Eye (tissue), 1 donor: ENCODE data around the gene MYBBP1A.
A peak's percentile ranks its signal among the peaks of the same experiment; 100 is the strongest.
"Not testable (repeated sequence)": the region's sequence is repeated elsewhere in the genome, so short reads cannot be mapped to it uniquely, and the experiment has no call there.

Experiments used
- DNase-seq: peaks from one replicate; pipeline ENCODE4 v3.0.0-alpha.2; 2015

The MYBBP1A gene

GRCh38 chr17:4554997-4555799 is at the start of gene MYBBP1A:
Gene MYBBP1A, minus strand, starts transcription at chr17:4555384. Its CDS starts 60 bp downstream, at chr17:4555324.
- DNase-seq: peak; percentile 99

- not testable (repeated sequence) for DNase-seq
These were observed 49.6 kb upstream of the MYBBP1A start for GRCh38 chr17:4604736-4605135.

- peak; percentile 82 for DNase-seq
These were observed 49.0 kb upstream of the MYBBP1A start for GRCh38 chr17:4604111-4604644.

- DNase-seq: no peak
These were observed 46.9 kb upstream of the MYBBP1A start for GRCh38 chr17:4602041-4602440.

GRCh38 chr17:4601326-4601725 is 46.1 kb upstream of the MYBBP1A start:
- DNase-seq: no peak

- peak; percentile 57 for DNase-seq
These were observed 45.4 kb upstream of the MYBBP1A start for GRCh38 chr17:4600563-4600962.

GRCh38 chr17:4599505-4600281 is 44.5 kb upstream of the MYBBP1A start:
- DNase-seq: peak; percentile 81

- peak; percentile 78 for DNase-seq
These were observed 43.8 kb upstream of the MYBBP1A start for GRCh38 chr17:4598776-4599504.

GRCh38 chr17:4597975-4598374 is 42.8 kb upstream of the MYBBP1A start:
- no peak for DNase-seq

- DNase-seq: no peak
These were observed 41.6 kb upstream of the MYBBP1A start for GRCh38 chr17:4596636-4597380.

- not testable (repeated sequence) for DNase-seq
These were observed 40.6 kb upstream of the MYBBP1A start for GRCh38 chr17:4595685-4596342.

GRCh38 chr17:4594931-4595684 is 39.9 kb upstream of the MYBBP1A start:
- DNase-seq: peak; percentile 75

- DNase-seq: no peak
These were observed 39.2 kb upstream of the MYBBP1A start for GRCh38 chr17:4594406-4594805.

- DNase-seq: no peak
These were observed 37.8 kb upstream of the MYBBP1A start for GRCh38 chr17:4593021-4593421.

- no peak for DNase-seq
These were observed 37.2 kb upstream of the MYBBP1A start for GRCh38 chr17:4592240-4593005.

GRCh38 chr17:4591529-4591928 is 36.3 kb upstream of the MYBBP1A start:
- no peak for DNase-seq

GRCh38 chr17:4590981-4591453 is 35.8 kb upstream of the MYBBP1A start:
- no peak for DNase-seq

GRCh38 chr17:4590042-4590441 is 34.9 kb upstream of the MYBBP1A start:
- DNase-seq: not testable (repeated sequence)

GRCh38 chr17:4588898-4589625 is 33.9 kb upstream of the MYBBP1A start:
- no peak for DNase-seq
